NK-92 treated with Interleukin-12 subunit alpha and Interleukin-12 subunit beta, amount 100 ng/mL, for 24 hours (cell line): Measurements from ENCODE around the gene GPR55.

Source experiments
- DNase-seq: peaks from one replicate; lab custom pipeline; 2025; lab: John Stamatoyannopoulos, UW

Gene GPR55

GRCh38 chr2:230934231-230935129 lies 9.4 kb upstream of the GPR55 start:
- no peak for DNase-seq

GRCh38 chr2:230933521-230934180 lies 8.6 kb upstream of the GPR55 start:
- DNase-seq, result no peak

GRCh38 chr2:230932556-230933511 lies 7.8 kb upstream of the GPR55 start:
- DNase-seq, result no peak

- DNase-seq, result no peak
Measured at GRCh38 chr2:230931556-230932231, 6.7 kb upstream of the GPR55 start.

- DNase-seq, result no peak
Measured at GRCh38 chr2:230930928-230931555, 6.0 kb upstream of the GPR55 start.

- DNase-seq, result no peak
Measured at GRCh38 chr2:230930149-230930780, 5.2 kb upstream of the GPR55 start.

DNA sequence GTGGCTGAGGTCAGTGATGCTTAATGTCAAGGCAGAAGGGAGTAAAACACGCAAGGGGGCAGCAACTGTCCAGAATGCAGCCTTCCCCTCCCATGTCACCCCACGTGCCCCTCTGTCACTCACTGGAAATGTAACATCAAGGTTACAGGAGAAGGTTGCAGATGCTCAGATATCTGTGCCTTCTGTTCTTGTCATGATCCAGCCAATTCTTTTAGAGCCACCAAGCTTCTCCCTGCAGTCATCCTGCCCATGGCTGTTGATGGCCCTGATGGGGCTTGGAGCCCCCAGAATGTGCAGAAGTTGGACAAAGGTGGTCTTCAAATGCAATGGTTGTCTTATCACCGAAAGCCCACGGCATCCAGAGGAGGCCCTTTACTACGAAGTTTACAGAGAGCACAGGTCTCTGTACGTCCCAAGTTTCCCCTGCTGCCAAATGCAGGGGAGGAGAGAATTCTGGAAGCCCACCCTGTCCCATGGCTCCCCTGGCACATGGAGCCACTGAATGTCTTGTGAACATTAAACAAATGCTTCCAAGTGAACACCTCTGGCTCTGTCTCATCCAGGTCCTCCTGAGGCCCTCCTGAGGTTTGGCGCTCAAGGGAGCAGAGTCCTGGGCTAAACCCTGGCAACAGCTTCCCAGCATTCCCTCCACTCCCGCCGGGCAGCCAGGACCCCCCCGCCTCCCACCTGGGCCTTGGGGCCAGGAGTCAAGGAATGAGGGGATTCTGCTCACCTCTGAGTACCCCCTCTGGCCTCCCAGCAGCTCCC lies 4.5 kb upstream of the GPR55 start:
- DNase-seq, result no peak

DNA sequence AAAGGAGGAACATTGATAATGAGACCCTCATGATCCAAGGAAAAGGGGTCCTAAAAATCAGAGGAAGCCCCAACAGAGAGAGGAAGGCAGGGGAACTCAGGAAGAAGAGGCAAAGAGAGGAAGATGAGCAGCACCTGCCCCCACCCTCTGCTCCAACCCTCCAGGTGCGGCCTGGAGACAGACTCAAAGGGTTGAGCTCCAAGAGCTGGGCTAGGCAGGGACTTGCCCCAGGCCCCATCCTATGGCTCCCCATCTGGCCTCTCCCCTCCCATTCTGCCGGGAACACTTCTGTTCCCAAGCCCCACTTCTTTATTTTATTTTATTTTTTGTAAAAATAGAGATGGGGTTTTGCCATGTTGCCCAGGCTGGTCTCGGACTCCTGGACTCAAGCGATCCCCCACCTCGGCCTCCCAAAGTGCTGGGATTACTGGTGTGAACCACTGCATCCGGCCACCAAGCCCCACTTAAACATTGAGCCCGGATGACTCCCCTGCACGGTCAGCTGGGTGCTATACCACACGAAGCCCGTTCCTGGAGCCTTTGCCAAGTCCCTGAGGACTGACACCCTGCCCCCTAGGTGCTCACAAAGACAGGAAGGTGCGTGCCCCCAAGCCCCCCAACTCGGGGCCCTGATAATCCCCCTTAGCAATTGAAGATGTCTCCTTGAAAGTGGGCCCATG lies 3.8 kb upstream of the GPR55 start:
- no peak for DNase-seq

DNA sequence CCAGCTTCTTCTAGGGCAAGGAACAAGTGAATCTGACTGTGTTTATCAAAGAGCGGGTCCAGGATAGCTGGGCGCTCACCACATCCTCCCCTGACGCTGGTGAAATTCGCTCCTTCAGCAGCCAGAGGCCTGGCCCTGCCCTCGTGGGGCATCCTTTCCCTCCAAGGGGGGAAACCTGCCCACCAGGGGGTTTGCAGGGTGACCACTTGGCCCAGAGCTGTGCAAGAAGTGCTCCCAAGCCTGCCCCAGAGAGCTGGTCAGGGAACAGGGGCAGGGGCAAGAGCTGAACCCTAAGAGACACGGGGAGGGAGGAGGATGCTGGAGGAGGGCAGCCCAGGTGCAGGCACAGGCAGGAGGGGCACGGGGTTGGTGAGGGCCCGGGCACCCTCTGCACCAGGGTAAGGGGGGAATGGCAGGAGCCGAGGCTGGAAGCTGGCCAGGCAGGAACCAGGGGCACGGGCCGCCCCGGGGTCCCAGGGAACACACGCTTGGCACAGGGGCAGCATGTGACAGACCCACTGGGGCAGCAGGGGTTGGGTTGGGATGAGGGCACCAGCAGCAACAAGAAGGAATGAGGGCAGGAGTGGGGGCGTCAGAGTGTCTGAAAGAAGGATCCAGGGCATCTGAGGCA lies 2.8 kb upstream of the GPR55 start:
- no peak for DNase-seq

GRCh38 chr2:230925879-230926765 lies 1.1 kb upstream of the GPR55 start:
- no peak for DNase-seq

DNA sequence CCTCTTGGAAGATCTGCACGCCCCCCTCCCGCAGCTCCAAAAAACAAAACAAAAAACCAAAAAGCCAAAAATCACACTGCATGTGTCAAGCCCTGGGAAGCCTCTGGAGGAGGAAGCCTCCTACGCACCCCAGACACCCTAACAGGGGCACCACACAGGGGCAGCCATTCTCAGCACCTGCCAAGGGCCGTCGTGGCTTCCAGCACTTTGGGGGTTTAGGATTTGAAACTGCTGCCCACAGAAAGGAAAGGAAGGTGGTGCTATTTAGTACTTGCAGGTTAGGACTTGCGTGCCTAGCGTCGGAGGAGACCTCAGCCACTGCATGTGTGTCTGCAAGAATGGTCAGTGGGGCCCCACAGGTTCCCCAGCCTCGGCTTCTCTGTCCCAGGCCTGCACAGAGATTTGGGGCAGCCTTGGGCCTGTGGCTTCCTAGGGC lies 419 bp upstream of the GPR55 start:
- DNase-seq, result no peak

GRCh38 chr2:230924092-230924469 lies 961 bp downstream of the GPR55 start:
- no peak for DNase-seq

GRCh38 chr2:230922951-230923717 lies 1.9 kb downstream of the GPR55 start:
- DNase-seq, result no peak

DNA sequence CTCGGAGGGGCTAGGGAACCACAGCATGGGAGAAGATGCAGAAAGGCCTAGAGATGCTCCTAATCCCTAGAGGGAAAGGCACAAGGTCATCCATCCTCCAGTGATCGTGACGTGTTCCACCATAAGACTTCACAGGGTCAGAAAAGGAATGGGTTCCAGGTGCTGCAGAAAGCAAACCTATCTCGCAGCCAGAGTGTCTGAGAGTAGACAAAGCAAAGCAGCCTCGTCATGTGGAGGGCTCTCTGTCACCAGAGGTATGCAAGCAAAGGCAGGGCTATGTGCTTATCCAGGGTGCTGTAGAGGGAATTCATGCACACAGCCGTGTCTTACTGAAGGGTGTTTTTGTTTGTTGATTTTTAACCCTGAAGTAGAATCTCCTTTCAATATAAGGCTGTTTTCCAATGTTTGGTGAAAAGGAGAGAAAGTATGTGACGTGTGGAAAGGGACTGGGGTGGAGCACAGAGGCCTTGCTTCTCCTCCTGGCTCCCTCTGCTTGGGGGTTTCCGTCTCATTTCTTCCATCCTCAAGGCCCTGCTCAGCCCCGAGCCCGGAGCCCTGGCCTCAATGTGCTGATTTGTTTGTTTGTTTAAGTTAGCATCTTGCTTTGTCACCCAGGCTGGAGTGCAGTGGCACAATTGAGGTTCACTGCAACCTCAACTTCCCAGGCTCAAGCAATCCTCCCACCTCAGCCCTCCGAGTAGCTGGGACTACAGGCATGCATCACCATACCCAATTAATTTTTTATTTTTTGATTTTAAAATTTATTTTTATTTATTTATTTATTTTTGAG lies 3.0 kb downstream of the GPR55 start:
- DNase-seq, result no peak

DNA sequence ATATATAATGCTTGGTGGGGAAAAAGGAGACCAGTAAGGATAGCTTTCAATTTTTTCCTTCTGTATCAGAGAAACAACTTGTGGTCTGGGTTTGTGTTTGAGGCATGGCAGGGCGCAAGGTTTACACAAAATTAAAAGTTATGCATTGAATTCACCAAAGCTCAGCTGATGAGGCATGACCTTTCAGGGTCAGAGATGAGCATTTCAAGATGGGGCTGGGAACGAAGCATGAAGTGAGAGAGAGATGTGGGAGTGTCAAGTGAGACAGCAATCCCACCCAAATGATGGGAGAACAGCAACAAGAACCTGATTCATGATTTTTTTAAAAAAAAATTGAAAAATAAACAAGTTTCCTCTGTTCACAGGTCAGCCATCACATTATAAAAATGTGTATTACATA lies 4.9 kb downstream of the GPR55 start:
- no peak for DNase-seq

DNA sequence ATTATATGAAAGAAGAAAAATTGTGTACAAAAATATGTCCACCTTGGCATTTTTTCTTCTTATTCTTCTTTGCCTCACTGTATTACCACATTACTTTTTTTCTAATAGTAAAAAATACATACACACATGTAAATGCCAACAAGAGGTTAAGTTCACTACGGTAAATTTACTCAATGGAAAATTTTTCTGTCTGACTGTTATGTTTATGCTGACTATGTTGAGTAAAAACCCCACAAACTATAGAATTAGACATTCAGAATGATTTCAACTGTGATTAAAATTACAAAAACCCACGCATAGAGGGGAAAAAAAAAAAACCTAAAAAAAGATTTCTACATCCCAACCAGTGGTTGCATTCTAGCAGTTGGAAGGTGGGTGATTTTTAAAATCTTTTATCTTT lies 5.4 kb downstream of the GPR55 start:
- no peak for DNase-seq
